Renal cortical epithelial cell (primary cell): ENCODE results near the gene SBF2. TPM values are rescaled to one million over a fixed set of nuclear protein-coding genes. Genes with fewer than 3 reads are reported as not detected.
"Not testable (repeated sequence)": the region's sequence is repeated elsewhere in the genome, so short reads cannot be mapped to it uniquely, and the experiment has no call there.

ENCODE experiments used
- DNase-seq: peaks from one replicate; pipeline ENCODE4 v3.0.0-alpha.2; 2011; ENCODE audit warnings: low read depth
- total RNA-seq: library from RNA; depleted of rRNA; stranded (reverse); fragments of >200 nt; gene quantifications from 2 replicates; pipeline ENCODE4 v1.2.3, GENCODE V29; 2014

Gene SBF2
- total RNA-seq, 1 donor from 2014 or later: 51.4 TPM

DNA sequence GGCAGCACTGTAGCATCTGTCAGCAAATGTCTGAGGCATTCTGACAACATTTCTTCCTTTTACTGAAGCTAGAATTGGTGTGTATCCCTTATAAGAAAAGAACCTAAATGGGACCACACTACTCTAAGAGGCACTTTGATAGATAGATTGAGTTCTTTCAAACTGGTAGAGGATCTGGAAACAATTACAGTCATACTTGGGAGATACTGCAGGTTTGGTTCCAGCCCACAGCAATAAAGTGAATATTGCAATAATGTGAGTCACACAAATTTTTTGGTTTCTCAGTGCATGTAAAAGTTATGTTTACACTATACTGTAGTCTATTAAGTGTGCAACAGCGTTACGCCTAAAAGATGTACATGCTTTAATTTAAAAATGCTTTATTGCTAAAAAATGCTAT is 96.9 kb downstream of the SBF2 start:
- no peak for DNase-seq

DNA sequence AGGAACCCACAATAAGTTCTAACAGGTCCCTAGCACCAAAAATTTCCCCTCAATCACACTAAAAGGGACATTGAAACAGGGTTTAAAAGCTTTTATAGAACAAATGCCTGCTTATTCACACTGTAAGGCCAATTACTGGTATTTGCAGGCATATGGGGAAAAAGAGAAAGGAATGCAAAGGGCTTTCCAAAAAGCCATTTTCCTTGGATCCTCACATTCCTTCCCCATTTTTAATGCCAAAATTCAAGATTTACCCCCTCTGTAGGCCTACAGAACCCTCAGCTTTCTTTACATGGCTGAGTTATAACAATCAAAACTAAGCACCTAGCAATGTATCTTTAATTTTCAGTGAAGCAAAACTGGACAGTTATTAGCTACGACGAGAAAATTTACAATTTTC is 102.0 kb downstream of the SBF2 start:
- DNase-seq: no peak

DNA sequence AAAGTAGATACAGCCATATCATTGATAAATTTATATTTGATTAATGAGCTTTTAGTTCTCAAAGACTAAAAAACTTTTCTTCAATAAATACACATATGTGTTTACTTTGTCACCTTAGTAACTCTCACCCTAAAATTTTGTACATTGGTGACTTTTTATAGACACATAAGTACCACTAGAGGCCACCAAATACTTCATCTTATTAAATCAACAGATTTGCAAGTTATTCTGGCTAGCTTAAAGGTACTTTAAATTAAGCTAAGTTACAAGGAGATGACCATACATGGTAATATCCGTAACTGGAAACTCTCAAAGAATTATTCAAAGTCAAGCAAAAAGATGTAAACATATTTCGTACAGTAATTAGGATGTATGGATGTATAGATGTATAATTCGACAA is 112.2 kb downstream of the SBF2 start:
- DNase-seq: peak; percentile 72

- DNase-seq: no peak
Measured at GRCh38 chr11:10164621-10165020, 129.4 kb downstream of the SBF2 start.

DNA sequence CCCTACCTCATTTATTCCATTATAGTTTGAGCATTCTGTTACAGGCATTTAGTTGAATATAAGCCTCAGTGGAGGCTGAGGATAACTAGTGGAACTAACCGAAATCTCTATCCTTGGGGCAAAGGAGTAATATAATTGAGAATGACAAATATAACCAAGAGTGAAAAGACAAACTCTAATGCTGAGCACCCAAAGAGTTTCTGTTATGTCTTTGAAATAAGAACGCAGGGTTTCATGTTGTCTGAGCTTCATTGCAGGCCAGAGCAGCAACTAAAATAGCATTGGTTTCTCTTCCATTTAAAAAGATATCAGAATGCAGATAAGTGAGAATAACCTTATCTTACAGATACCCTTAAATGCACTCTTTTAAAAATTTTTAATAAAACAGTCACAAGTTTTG is 131.8 kb downstream of the SBF2 start:
- no peak for DNase-seq

DNA sequence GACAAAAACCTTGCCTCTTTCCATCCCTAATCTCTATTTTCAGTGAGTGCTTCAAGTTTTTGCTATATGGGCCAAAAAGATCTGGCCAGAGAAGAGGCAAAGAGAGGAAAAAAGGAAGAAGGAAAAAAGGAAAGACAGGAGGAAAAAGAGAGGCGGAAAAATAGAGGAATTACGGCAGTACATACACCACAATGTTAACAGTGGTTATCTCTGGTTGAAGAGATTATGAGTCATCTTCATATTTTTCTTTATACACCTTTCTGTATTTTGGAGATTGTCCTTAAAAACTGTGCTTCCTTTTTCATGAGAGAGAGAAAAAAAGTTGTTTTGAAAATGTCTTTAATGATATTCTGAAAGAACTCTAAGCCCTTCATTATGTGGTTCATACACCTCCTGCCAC is 133.7 kb downstream of the SBF2 start:
- no peak for DNase-seq

GRCh38 chr11:10158461-10158860 is 135.6 kb downstream of the SBF2 start:
- DNase-seq: no peak

GRCh38 chr11:10155793-10156490 is 138.1 kb downstream of the SBF2 start:
- DNase-seq: no peak

GRCh38 chr11:10150800-10151199 is 143.2 kb downstream of the SBF2 start:
- DNase-seq: no peak

DNA sequence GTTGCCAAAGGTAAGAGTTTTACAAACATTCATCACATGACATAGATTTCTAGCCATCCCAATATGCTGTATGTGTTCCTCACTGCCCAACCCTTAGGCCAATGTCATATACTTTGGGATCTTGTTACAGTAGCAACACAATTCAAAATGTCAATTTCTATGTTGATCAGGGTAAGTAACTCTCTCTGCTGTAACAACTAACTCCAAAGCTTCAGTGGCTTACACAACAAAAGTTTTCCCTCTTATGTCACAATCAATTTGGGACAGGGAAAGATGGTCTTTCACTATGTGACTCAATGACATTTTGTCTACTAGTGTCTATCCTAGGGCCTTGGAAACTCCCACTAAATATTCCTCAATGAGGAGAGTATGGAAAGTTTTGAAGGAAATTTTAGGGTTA is 144.5 kb downstream of the SBF2 start:
- no peak for DNase-seq

DNA sequence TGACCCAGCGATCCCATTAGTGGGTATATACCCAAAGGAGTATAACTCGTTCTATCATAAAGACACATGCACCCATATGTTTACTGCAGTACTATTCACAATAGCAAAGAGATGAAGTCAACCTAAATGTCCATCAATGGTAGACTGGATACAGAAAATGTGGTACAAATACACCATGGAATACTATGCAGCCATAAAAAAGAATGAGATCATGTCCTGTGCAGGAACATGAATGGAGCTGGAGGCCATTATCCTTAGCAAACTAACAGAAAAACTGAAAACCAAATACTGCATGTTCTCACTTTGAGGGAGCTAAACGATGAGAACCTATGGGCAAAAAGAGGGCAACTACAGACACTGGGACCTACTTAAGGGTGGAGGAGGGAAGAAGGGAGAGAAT is 146.8 kb downstream of the SBF2 start:
- DNase-seq: no peak

GRCh38 chr11:10144954-10145353 is 149.1 kb downstream of the SBF2 start:
- DNase-seq: no peak

DNA sequence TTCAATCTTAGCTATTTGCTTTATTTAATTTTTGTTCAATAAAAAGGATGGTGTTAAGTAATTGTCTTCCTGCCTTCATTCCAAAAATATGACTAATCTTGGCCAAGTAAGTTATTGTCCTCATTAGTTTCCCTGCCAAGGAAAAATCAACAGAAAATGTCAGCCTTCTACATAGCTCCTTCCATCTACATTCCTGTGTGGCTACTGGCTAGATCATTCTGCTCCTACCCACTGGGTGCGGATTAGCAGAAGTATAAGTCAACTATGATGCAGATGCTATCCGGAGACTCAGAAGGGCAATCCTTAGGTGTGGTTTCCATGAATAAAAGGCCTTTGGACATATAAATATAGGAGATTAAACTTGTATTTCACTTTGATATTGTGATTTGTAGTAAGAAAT is 154.4 kb downstream of the SBF2 start:
- peak; percentile 76 for DNase-seq

DNA sequence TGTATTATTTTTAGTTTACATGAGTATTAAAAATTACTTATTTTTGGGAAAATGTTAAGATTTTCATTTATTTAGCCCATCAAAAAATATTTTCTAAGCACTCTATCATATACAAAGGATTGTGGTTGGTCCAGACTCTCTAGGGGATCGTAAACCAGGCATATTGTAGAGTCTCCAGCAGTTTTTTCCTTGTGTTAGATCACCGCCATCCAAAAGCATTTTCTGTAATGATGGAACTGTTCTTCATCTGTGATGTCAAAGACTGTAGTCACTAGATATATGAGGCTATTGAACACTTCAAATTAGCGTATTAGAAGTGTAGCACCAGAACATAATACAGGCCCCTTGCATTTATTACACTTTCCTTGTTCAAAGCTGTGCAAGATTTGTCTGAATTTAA is 154.9 kb downstream of the SBF2 start:
- no peak for DNase-seq

- no peak for DNase-seq
Measured at GRCh38 chr11:10134975-10135481, 159.0 kb downstream of the SBF2 start.

- DNase-seq: not testable (repeated sequence)
Measured at GRCh38 chr11:10134226-10134625, 159.8 kb downstream of the SBF2 start.

GRCh38 chr11:10133251-10133650 is 160.8 kb downstream of the SBF2 start:
- DNase-seq: not testable (repeated sequence)

DNA sequence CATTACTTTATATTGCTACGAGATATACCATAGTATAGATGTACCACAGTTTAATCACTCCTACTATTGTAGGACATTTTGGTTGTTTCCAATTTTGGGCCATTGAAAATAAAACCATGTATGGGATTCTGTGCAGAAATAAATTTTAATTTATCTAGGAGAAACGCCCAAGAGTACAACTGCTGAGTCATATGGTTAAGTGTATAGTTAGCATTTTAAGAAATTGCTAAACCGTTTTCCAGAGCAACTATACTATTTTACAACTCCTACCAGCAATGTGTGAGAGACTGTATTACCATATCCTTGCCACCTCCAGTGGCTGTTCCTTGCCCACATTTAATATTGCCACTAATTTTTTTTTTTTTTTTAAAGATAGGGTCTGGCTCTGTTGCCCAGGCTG is 163.1 kb downstream of the SBF2 start:
- DNase-seq: no peak

DNA sequence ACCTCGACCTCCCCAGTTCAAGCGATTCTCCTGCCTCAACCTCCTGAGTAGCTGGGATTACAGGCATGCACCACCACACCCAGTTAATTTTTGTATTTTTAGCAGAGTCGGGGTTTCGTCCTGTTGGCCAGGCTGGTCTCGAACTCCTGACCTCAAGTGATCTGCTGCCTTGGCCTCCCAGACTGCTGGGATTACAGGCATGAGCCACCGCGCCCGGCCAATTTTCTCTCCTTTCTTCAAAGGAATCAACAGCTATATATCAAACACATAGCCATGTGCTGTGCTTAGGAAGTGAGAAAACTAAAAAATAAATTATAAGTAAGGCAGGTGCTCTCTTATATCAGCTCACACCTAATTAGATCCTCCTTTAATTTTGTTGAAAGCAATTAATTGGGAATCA is 164.8 kb downstream of the SBF2 start:
- DNase-seq: not testable (repeated sequence)

GRCh38 chr11:10125522-10126133 is 168.4 kb downstream of the SBF2 start:
- DNase-seq: no peak

- DNase-seq: peak; percentile 95
Measured at GRCh38 chr11:10122326-10123197, 171.5 kb downstream of the SBF2 start.

- DNase-seq: no peak
Measured at GRCh38 chr11:10118865-10119264, 175.2 kb downstream of the SBF2 start.
